GM18498 (cell line): ENCODE data around the gene PDLIM1.

ENCODE experiments used
- ATAC-seq: cut with Tn5 transposase; IDR thresholded peaks from one replicate; pipeline ENCODE4 v1.9.1; 2021; ENCODE audit warnings: mild to moderate bottlenecking, moderate library complexity; ENCODE audit not compliant: unreplicated experiment

PDLIM1 gene, protein sequence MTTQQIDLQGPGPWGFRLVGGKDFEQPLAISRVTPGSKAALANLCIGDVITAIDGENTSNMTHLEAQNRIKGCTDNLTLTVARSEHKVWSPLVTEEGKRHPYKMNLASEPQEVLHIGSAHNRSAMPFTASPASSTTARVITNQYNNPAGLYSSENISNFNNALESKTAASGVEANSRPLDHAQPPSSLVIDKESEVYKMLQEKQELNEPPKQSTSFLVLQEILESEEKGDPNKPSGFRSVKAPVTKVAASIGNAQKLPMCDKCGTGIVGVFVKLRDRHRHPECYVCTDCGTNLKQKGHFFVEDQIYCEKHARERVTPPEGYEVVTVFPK

GRCh38 chr10:95290461-95291364, at the start of gene PDLIM1:
TSS of gene PDLIM1 (minus strand) at chr10:95291003. CDS start at chr10:95290915, 88 bp downstream.
- ATAC-seq, result peak; percentile 51

DNA sequence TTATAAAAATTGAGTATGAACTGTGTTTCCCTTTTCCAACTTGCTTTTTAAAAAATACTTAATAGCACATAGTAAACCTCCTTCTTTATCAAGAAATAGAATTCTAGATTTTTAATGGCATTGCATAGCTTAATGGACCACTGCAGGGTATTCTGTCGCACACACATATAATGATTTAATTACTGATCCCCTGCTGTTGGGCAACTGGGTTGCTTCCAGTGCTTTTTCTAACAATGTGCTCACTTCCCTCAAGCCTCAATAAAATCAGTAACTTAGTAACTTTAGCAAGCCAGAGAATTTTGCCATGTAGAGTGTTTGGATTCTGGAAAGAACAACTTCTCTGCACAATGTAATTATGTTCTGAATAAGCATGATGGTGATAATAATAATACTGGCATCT, 49.1 kb upstream of the PDLIM1 start:
- no peak for ATAC-seq

DNA sequence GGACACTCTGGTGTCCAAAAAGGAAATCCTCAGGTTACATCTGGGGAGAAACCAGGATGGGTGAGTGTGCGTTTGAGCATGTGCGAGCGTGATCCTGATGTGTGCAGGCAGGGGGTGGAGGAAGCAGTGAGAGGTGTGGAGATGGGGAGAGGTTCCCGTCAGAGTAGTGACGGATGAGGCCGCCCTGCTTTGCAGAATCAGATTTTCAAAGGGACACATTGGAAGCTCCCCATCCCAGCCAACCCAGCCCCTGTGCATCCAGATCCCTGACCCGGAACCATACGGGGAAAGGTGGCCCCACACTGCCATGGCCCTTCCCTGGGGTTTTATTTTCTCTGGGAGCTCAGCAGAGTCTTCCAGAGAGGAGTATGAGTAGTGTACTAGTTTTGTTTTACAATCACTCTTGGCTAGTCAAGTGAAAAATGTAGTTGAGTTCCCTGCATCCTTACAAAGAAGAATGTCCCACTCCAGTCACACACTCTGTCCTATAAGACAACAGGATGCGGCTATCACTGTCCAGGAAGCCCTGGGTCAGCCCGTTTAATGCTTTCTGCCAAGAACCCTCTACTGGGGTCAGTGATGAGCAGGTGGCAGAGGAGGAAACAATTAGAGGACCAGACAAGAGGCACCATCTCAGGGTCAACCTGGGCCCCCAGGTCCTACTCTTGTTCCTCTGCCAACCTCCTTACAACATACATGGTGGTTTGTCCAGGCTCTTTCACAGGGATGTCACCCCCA, 46.8 kb upstream of the PDLIM1 start:
- ATAC-seq, result no peak

GRCh38 chr10:95336702-95337101, 45.9 kb upstream of the PDLIM1 start:
- no peak for ATAC-seq

DNA sequence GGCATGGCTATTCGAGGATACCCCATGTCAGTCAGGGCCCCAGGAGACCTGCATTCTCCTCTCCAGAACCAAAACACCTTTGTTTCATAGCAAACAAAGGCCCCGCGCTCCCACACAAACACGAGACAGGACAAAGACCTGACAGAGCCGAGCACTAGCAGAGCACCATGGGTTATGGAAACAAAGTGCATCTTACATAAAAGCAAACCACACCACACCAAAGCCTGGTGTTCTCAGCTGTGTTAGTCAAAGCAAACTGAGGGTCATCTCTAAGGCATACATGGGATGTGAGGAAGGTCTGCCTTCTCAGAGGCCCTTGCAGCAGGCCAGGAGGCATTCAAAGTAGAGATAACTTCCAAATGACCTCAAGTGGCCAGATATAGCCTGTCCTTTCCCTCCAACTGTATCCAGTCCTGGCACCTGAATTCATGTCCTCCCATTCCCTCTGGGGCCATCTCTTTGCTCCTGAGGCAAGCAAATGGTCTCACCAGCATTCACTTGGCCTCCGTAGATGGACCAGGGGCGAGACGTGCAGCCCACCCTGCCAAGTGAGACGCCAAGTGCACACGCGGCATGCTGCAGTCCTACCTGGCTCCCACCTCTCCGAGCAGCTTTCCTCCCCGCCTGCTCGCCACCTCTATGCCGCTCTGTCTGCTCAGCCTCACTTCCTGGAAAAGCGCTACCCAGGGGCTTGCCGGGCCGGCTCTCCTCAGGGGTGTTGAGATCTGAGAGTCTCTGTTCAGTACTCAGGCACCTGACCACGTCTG, 45.3 kb upstream of the PDLIM1 start:
- ATAC-seq, result no peak

DNA sequence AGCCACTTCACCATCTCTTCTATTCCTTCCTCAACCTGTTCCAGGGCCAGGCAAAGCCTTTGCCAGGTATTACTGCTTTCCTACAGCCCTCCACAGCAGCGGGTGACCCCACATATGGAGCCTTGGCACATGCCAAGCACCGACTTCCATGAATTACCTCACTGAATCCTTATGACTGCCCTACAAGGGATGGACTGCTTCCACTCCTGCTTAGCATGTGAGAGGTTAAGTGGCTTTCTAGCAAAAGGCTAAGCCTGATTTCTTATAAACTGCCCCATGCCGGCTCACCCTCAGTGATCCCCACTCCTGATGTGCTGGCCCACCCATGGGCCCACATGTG, 44.0 kb upstream of the PDLIM1 start:
- ATAC-seq, result no peak

- no peak for ATAC-seq
Measured at GRCh38 chr10:95333997-95334804, 43.4 kb upstream of the PDLIM1 start.

DNA sequence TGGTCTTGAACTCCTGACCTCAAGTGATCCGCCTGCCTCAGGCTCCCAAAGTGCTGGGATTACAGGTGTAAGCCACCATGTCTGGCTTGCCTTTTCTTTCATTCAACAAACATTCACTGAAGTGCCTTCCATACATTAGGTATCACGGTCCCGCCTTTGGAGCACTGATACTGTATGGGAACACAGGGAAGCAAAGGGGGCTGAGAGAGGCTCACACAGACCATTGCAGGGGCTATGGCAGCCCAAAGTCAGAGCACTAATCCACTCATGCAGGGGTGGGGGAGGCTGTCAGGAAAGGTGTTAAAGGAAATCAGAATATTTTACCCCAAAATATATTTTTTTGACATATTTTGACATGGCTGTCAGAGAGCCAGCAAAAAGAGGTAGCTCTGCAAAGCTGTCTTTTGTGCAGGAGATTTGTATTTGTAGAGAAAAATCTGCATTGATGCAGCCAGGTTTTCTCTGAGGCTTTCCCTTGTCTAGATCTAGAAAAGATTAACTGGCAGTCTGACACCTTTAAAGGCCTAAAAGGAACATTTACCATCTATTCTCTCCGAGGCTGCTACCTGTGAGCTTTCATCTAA, 42.0 kb upstream of the PDLIM1 start:
- ATAC-seq, result no peak

DNA sequence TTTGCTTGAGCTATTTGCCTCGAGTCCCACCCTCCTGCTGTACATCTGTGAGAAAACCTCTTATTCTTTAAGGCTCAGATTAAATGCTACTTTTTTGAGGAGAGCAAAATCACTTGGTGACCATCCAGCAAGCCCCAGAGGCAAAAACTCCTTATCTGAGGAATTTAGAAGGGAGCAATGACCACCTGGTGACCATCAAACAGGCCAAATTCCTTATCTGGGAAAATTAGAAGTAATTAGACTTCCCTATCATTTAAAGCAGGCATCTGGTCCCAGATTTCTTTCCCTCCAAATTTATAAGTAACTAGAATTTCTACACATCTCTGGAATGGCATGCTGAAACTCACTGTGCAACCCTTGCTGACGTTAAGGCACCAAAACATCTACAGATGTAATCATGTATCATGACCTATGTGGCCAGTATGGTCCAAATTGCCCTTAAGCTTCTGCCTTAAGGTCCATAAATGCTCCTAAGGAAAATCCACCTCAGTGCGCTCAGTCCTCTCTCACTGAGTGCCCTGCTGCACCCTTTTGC, 40.9 kb upstream of the PDLIM1 start:
- ATAC-seq, result no peak

DNA sequence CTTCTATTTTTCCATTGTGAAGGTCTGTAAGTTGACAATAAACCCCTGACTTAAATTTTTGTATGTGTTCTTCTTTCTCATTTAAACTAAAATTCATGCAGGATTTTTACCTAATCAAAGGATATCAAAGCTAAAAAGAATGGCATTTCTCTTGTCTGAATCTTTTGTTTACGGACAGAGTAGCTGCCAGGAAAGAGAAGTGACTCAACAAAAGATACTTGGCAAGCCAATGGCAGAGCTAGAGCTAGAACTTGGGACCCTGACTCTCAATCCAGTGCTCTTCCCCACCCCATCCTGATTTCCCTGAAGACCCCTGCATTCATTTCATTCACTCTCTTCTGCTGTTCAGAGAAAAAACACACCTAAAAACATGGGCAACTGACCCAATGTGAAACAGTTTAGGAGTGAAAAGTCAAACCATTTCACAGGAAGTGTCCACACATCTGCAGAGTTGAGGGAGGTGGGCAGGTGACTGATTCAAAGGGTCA, 40.2 kb upstream of the PDLIM1 start:
- no peak for ATAC-seq

DNA sequence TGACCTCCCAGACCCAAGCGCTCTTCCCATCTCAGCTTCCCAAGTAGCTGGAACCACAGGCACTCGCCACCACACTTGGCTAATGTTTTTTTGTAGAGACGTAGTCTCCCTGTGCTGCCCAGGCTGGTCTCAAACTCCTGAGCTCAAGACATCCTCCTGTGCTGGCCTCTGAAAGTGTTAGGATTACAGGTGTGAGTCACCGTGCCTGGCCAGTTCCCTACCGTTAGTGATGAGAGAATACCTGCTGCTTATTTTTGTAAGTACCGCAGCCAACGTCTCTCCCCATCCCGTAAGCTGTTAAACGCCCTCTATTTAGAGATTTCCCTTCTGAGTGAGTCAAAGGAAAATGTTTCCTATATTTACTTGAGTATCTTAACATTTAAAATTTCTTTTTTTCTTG, 38.5 kb upstream of the PDLIM1 start:
- ATAC-seq, result no peak

DNA sequence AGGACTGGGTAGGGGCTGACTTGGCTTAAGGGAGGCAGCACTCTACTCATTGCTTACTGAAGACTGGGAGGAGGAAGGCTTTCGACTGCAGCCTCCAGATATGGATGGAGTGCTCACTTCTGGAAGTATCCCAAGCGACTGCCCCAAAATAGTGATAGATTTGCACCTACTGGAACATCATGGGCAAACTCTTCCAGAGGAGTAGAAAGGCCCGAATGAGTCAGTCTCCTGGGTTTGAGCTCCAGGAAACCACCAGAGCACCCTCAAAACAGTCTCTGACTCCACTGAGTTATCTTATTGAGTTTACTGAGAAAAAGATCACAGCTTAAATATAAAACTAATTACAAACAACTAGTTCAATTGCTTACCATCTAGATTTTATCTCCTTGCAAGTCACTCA, 37.2 kb upstream of the PDLIM1 start:
- no peak for ATAC-seq

DNA sequence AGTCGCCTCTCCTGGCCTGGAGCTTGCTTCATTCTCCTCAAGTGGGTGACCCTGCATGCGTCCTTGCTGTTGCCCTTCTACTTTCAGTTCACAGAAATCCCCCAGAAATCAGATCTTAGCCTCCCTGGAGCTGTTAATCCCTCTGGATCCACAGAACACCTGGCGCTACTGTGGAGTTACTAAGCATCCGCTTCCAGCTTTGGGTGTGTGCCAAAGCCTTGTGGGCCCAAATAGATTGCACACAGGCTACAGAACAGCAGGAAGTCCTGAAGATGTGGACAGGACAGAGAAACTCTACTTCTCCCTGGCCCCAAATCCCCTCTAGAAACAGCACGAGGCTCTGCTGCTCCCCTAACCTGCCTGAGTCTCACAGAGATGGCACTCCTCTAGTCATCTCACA, 36.6 kb upstream of the PDLIM1 start:
- ATAC-seq, result no peak

DNA sequence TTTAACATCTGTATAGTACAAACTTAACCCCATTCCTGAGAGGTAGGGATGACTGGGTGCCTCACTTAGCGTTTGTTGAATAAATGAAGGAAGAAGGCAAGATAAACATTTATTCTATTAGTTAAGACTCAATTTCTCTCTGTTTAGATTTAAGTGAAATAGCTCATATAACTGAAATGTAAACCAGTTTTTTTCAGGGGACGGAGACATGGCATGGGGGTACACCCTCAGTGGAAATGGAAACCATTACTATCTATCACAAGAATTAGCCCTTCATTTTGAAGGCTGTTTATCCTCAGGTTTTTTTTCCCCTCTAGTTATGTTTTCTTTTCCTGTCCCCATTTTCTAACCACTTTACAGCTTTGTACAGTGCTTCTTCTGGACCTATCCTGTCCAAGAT, 35.6 kb upstream of the PDLIM1 start:
- no peak for ATAC-seq

DNA sequence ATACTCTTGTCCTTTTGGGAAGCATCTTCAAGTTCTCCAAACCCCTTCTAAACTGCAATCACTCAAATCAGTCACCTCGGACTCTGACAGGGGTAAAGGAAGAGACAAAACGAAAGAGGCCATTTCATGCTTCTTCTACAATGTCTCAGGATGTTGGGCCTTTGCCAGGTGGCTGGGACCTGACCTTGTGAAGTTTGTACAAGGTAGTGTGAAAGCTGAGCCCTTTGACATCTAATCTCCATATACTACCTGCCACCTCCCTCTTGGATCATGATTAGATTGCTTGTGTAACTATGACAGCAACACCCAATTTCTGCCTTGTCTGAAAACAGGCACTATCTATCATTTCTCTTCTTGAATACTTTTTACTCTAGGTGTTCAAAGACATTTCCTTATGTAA, 35.1 kb upstream of the PDLIM1 start:
- no peak for ATAC-seq

DNA sequence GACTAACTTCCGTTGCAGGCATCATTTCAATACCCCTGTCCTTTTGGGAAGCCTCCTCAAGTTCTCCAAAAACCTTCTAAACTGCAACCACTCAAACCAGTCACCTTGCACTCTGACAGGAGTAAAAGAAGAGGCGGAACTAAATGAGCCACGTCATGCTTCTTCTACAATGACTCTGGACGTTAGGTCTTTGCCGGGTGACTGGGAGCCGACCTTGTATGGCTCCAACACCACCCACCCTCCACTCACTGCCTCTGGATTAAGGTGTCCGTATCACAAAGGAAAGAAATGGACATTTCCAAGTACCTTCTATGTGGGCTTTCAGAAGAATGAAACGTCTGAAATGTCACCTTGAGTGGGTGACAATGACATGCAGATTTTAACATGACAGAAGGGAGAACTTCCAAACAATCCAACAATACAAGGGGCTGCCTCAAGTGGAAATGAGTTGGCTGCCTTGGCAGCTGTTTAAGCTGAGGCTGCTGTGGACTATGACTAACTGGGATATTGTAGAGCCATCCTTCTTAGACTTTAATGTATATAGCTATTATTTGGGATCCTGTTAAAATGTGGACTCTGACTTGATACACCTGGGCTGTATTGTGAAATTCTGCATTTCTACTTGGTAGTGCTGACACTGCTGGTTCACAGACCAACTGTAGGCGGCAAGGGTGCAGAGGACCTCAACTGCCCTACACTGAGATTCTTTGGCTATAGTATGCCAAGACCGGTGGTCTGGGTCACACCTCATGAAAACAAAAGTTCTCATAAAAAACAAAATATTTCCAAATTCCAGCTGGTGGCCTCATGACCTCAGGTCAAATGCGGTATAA, 33.8 kb upstream of the PDLIM1 start:
- no peak for ATAC-seq

DNA sequence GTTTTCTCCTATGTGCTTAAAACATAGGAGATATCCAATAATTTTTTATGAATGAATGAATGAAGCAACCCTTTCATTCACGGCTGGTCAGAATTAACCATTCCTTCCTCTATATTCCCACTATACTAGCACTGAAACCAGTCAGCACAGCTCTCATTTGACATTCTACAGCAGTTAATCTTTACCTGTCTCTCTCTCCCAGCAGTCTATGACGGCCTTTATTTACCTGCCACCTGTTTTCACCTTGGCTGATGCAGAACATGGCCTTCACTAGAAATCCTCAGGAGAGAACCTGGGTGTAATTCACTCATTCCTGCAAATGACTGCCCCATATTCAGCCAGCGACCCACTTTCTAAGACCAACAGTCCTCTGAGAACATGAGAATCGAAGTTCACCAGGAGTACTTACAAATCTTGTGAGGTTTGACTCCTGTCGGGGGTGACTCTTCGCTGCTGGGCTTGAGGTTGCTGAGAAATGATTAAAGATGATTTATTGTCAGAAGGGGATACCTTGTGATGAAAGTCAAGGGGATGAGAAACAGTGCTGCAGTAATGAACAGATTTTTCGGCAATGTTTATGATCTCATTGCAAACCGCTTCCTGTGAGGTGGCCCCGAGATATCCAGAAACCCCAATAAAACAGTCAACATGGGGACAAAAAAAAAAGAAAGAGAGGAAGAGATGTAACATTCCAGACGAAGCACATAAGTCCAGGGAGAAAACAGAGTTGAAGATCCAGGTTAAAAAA, 30.9 kb upstream of the PDLIM1 start:
- no peak for ATAC-seq

GRCh38 chr10:95319239-95319638, 28.4 kb upstream of the PDLIM1 start:
- ATAC-seq, result no peak
